ENCODE results near the gene CYP27A1. TPM values are rescaled to one million over a fixed set of nuclear protein-coding genes. Genes with fewer than 3 reads are reported as not detected.
A peak's percentile ranks its signal among the peaks of the same experiment; 100 is the strongest.
"Not testable (repeated sequence)": the region's sequence is repeated elsewhere in the genome, so short reads cannot be mapped to it uniquely, and the experiment has no call there.

The CYP27A1 gene
- total RNA-seq, 4 donors from 2014 or later = 1.7 to 11.2 (median 6.4) TPM

DNA sequence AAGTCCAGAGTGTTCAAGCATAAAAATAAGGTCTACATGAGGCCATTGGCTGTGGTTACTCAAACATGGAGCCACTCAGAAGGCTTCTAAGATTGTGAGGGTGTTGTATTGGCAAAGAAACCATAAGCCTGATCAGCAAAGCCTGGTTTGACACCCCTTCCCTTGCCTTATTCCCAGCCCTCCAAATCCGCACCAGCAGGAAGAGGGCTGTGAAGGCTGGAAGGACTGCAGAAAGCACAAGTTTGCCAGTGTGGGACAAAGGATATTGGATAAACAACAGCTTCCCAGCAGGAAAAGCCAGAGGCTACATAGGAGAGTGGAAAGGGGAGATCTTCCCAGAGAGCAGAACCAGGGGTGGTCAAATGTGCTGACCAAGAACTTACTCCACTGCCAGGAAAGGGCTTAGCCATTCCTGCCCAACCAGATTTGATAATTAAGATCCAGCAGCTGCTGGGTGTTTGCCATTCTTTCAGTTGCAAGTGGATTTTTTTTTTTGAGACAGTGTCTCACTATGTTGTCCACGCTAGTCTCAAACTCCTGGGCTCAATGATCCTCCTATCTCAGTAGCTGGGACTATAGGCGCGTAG, 51.2 kb downstream of the CYP27A1 start:
- Histone ChIP-seq H3K36me3 (no peaks in the 10 kb centered on the region), H3K4me3 (no peak overlapping the region), H3K9me3 (peaks cover 0 to 6% (median 0%) of the 10 kb centered on the region in 3 donors), H3K27ac (peak overlapping the region in 2 of 4 donors; percentile 63 to 65), H3K27me3 (peaks cover 0 to 66% (median 0%) of the 10 kb centered on the region in 4 donors), H3K4me1 (peaks cover 0 to 29% (median 0%) of the 10 kb centered on the region in 3 donors)
- intact Hi-C loops (cut with DNase I) = no loop called here
- DNase-seq = no peak
- WGBS, 2 donors = 70 to 71% methylated on average over 4 of the region's 4 CpGs
- TF ChIP-seq POLR2A (IDR thresholded peaks at IDR 0.05) = no peak
- TF ChIP-seq, protein P1, sequence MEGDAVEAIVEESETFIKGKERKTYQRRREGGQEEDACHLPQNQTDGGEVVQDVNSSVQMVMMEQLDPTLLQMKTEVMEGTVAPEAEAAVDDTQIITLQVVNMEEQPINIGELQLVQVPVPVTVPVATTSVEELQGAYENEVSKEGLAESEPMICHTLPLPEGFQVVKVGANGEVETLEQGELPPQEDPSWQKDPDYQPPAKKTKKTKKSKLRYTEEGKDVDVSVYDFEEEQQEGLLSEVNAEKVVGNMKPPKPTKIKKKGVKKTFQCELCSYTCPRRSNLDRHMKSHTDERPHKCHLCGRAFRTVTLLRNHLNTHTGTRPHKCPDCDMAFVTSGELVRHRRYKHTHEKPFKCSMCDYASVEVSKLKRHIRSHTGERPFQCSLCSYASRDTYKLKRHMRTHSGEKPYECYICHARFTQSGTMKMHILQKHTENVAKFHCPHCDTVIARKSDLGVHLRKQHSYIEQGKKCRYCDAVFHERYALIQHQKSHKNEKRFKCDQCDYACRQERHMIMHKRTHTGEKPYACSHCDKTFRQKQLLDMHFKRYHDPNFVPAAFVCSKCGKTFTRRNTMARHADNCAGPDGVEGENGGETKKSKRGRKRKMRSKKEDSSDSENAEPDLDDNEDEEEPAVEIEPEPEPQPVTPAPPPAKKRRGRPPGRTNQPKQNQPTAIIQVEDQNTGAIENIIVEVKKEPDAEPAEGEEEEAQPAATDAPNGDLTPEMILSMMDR (IDR thresholded peaks at IDR 0.05) = no peak

DNA sequence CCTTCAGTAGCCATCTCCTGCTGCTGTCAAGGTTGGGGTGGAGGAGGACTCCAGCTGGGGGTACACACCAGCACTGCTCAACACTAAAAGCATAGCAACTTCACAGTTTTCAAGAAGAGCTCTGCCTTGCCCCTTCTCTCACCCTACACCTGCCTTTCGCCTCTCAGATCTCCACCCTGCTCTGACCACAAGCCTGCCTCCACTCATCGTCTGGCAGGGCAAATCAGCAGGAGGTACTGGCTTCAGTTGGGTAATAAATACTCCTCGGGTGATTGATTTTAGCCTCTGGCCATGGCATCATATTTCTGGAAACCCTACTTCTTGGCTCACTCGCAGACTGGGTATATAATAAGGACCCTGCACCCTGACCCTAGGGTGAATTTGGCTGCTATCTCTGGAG, 52.7 kb downstream of the CYP27A1 start:
- Histone ChIP-seq H3K4me3 (no peak overlapping the region), H3K9me3 (peaks cover 0 to 6% (median 0%) of the 10 kb centered on the region in 3 donors), H3K27me3 (peaks cover 0 to 67% (median 0%) of the 10 kb centered on the region in 4 donors), H3K36me3 (no peaks in the 10 kb centered on the region), H3K27ac (no peak overlapping the region), H3K4me1 (peaks cover 0 to 29% (median 0%) of the 10 kb centered on the region in 3 donors)
- TF ChIP-seq, protein P1 (IDR thresholded peaks at IDR 0.05) = no peak
- TF ChIP-seq POLR2A (IDR thresholded peaks at IDR 0.05) = no peak
- intact Hi-C loops (cut with DNase I) = no loop called here
- no peak for DNase-seq
- WGBS, 2 donors = 44 to 52% methylated on average over 3 of the region's 4 CpGs

DNA sequence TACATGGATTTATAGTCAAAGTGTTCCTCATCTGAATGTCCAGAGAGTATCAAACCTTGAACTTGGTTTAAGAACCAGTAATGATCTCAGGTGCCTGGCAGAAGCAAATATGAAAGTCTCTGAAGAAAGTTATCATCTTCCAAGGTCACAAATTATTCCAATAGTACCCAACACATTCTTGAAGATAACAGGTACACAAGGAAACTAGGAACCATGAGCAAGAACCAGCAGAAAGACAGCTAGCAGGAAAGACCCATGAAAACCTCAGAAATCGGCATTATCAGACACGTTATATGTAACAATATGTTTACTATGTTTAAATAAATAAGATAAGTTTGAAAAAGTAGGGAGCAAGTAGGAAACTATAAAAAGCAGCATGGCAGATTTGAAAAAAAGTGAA, 55.5 kb downstream of the CYP27A1 start:
- no peak overlapping the region for H3K4me3 ChIP-seq
- peaks cover 0 to 6% (median 0%) of the 10 kb centered on the region in 3 donors for H3K9me3 ChIP-seq
- WGBS, 2 donors = 79 to 95% methylated on average over 2 of the region's 2 CpGs
- H3K36me3 ChIP-seq = no peaks in the 10 kb centered on the region
- no peak for DNase-seq
- H3K4me1 ChIP-seq = peaks cover 0 to 12% (median 0%) of the 10 kb centered on the region in 3 donors
- TF ChIP-seq, protein P1 (IDR thresholded peaks at IDR 0.05) = no peak
- no peak for TF ChIP-seq POLR2A (IDR thresholded peaks at IDR 0.05)
- peaks cover 0 to 46% (median 0%) of the 10 kb centered on the region in 4 donors for H3K27me3 ChIP-seq
- H3K27ac ChIP-seq = no peak overlapping the region
- intact Hi-C loops (cut with DNase I) = no loop called here

DNA sequence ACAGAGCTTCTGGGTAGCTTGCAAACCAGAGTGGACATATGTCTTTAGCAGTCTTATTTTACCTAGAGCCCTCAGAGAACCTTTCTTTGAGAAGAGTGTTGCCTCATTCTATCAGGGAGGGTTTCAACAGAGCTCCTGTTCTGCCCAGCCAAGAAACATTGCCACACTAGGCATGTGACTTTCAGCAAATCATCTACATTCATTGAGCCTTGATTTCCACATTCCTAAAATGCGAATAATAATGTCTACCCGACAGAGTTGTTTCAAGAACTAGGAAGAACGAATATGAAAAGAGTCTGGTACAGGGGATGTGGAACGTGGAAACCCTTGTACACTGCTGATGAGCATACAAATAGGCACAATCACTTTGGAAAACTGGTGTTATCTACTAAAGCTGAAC, 57.5 kb downstream of the CYP27A1 start:
- intact Hi-C loops (cut with DNase I) = no loop called here
- Histone ChIP-seq H3K4me3 (no peak overlapping the region), H3K9me3 (peaks cover 0 to 6% (median 0%) of the 10 kb centered on the region in 3 donors), H3K27ac (no peak overlapping the region), H3K4me1 (no peaks in the 10 kb centered on the region), H3K27me3 (peaks cover 0 to 32% (median 0%) of the 10 kb centered on the region in 4 donors), H3K36me3 (no peaks in the 10 kb centered on the region)
- 49 to 66% methylated on average over 4 of the region's 4 CpGs for WGBS, 2 donors
- TF ChIP-seq POLR2A (IDR thresholded peaks at IDR 0.05) = no peak
- TF ChIP-seq, protein P1 (IDR thresholded peaks at IDR 0.05) = no peak
- no peak for DNase-seq

DNA sequence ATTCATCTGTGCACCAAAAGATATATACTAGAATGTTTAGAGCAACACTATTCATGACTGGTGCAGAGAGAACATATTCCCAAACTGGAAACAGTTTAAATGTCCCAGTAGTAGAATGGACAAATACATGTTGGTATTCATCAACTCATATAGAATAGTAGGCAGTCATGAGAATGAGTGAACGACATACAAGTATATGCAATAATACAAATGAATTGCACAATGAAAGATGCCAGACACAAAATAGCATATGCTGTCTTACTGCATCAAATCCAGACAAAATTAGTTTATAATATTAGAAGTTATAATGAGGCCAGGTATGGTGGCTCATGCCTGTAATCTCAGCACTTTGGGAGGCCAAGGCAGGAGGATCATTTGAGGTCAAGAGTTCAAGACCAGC, 57.9 kb downstream of the CYP27A1 start:
- H3K4me1 ChIP-seq = no peaks in the 10 kb centered on the region
- H3K36me3 ChIP-seq = no peaks in the 10 kb centered on the region
- no peak for TF ChIP-seq POLR2A (IDR thresholded peaks at IDR 0.05)
- TF ChIP-seq, protein P1 (IDR thresholded peaks at IDR 0.05) = no peak
- no peak overlapping the region for H3K27ac ChIP-seq
- peaks cover 0 to 27% (median 0%) of the 10 kb centered on the region in 4 donors for H3K27me3 ChIP-seq
- no peak overlapping the region for H3K4me3 ChIP-seq
- peaks cover 0 to 6% (median 0%) of the 10 kb centered on the region in 3 donors for H3K9me3 ChIP-seq
- DNase-seq = no peak
- 61 to 90% methylated on average over 1 of the region's 1 CpG for WGBS, 2 donors
- intact Hi-C loops (cut with DNase I) = no loop called here

DNA sequence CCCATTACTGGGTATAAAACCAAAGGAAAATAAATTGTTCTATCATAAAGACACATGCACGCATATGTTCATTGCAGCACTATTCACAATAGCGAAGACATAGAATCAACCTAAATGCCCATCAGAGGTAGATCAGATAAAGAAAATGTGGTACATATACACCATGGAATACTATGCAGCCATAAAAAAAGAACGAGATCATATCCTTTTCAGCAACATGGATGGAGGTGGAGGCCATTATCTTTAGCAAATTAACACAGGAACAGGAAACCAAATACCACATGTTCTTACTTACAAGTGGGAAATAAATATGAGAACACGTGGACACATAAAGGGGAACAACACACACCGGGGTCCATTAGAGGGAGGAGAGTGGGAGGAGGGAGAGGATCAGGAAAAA, 62.4 kb downstream of the CYP27A1 start:
- intact Hi-C loops (cut with DNase I); H3K36me3 ChIP-seq; H3K9me3 ChIP-seq; H3K4me3 ChIP-seq; DNase-seq; H3K27ac ChIP-seq; H3K4me1 ChIP-seq: not testable (repeated sequence)
- peaks cover 0 to 22% (median 0%) of the 10 kb centered on the region in 4 donors for H3K27me3 ChIP-seq
- 74 to 78% methylated on average over 5 of the region's 5 CpGs for WGBS, 2 donors

DNA sequence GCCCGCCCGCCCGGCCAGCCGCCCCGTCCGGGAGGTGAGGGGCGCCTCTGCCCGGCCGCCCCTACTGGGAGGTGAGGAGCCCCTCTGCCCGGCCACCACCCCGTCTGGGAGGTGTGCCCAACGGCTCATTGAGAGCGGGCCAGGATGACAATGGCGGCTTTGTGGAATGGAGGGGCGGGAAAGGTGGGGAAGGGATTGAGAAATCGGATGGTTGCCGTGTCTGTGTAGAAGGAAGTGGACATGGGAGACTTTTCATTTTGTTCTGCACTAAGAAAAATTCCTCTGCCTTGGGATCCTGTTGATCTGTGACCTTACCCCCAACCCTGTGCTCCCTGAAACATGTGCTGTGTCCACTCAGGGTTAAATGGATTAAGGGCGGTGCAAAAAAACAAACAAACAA, 65.0 kb downstream of the CYP27A1 start:
- H3K27me3 ChIP-seq = peaks cover 0 to 41% (median 0%) of the 10 kb centered on the region in 4 donors
- H3K9me3 ChIP-seq, H3K27ac ChIP-seq, H3K4me1 ChIP-seq, H3K4me3 ChIP-seq, H3K36me3 ChIP-seq, DNase-seq: not testable (repeated sequence)
- 20 to 46% methylated on average over 1 to 3 of the region's 18 CpGs for WGBS, 2 donors
- intact Hi-C loops (cut with DNase I) = loop anchor here (5.0 kb wide), 1 partner anchor 120 kb away; no protein-coding TSS in a partner anchor
